ENCODE data around the gene CHD1.

- TF ChIP-seq CTCF (IDR thresholded peaks at IDR 0.05) (no peak), POLR2A (IDR thresholded peaks at IDR 0.05) (no peak), POLR2AphosphoS5 (IDR thresholded peaks at IDR 0.05) (no peak)
These were observed 37.2 kb downstream of the CHD1 start for GRCh38 chr5:98891591-98891990.
